Activated T-helper 1 cell treated with anti-CD3 and anti-CD28 coated beads, Interleukin-12 subunit alpha, Interleukin-12 subunit beta, Interleukin-2, Interleukin-4 antibody, amounts not matched to agents 30 ng/mL and 10 ng/mL and 1 ng/mL, durations not matched to agents 14 hours and 24 hours and 36 hours (primary cell): ENCODE results near the gene ISCA1. TPM values are rescaled to one million over a fixed set of nuclear protein-coding genes. Genes with fewer than 3 reads are reported as not detected.
"Not testable (repeated sequence)": the region's sequence is repeated elsewhere in the genome, so short reads cannot be mapped to it uniquely, and the experiment has no call there.

Experiments
- DNase-seq: peaks from one replicate; pipeline ENCODE4 v3.0.0; 2021; ENCODE audit warnings: low spot score
- H3K27ac Mint-ChIP-seq: one replicate; pipeline ENCODE4 v1.8.0; 2021; ENCODE audit warnings: mild to moderate bottlenecking, mixed read lengths
- H3K27me3 Mint-ChIP-seq: one replicate; pipeline ENCODE4 v1.8.0; 2022; ENCODE audit warnings: mild to moderate bottlenecking, moderate library complexity, mixed read lengths; ENCODE audit not compliant: insufficient read depth
- H3K36me3 Mint-ChIP-seq: one replicate; pipeline ENCODE4 v1.8.0; 2021; ENCODE audit warnings: low read depth, mixed read lengths
- H3K4me1 Mint-ChIP-seq: one replicate; pipeline ENCODE4 v1.8.0; 2021; ENCODE audit warnings: low read depth, mixed read lengths
- H3K4me3 Mint-ChIP-seq: one replicate; pipeline ENCODE4 v1.8.0; 2021; ENCODE audit warnings: mild to moderate bottlenecking, moderate library complexity, mixed read lengths
- H3K9me3 Mint-ChIP-seq: one replicate; pipeline ENCODE4 v1.8.0; 2021; ENCODE audit warnings: mixed read lengths
- intact Hi-C: fragments of 100-400 bp; cut with micrococcal nuclease; formaldehyde crosslinking; loops from one replicate; pipeline ENCODE4 v1.15.1; 2024
- total RNA-seq: library from RNA; stranded (reverse); gene quantifications from 2 replicates; pipeline ENCODE4 v1.2.3, GENCODE V29; 2022

Gene ISCA1
- 27.4 and 30.3 TPM in 2 replicates for total RNA-seq

GRCh38 chr9:86282077-86282978 lies at the start of gene ISCA1:
ISCA1 (minus strand) TSS chr9:86282538; CDS start chr9:86282458, 80 bp downstream.
- peaks cover 42% of the 10 kb centered on the region for H3K4me1 Mint-ChIP-seq
- no peaks in the 10 kb centered on the region for H3K27me3 Mint-ChIP-seq

GRCh38 chr9:86330186-86330585 lies 47.8 kb upstream of the ISCA1 start:
- intact Hi-C loops: no loop called here
- no peak overlapping the region for H3K4me3 Mint-ChIP-seq
- H3K36me3 Mint-ChIP-seq: peaks cover 56% of the 10 kb centered on the region
- no peak for DNase-seq
- no peak overlapping the region for H3K27ac Mint-ChIP-seq
- no peaks in the 10 kb centered on the region for H3K27me3 Mint-ChIP-seq
- H3K9me3 Mint-ChIP-seq: no peaks in the 10 kb centered on the region
- H3K4me1 Mint-ChIP-seq: peaks cover 14% of the 10 kb centered on the region

More at GRCh38 chr9:86282077-86282978, at the start of gene ISCA1:
- peak; percentile 91 for DNase-seq
- Mint-ChIP-seq H3K4me3 (peak within 1 kb of the TSS; percentile 89), H3K27ac (peak within 1 kb of the TSS; percentile 96), H3K9me3 (no peaks in the 10 kb centered on the region), H3K36me3 (peaks cover 19% of the 10 kb centered on the region)
- intact Hi-C loops: loop anchor here (1.0 to 5.0 kb wide), 5 partner anchors 54 to 341 kb away; partner anchors contain the start of genes NAA35 and TUT7

GRCh38 chr9:86329649-86330048 lies 47.3 kb upstream of the ISCA1 start:
- peaks cover 55% of the 10 kb centered on the region for H3K36me3 Mint-ChIP-seq
- no peak for DNase-seq
- intact Hi-C loops: no loop called here
- no peak overlapping the region for H3K4me3 Mint-ChIP-seq
- H3K27me3 Mint-ChIP-seq: no peaks in the 10 kb centered on the region
- peaks cover 14% of the 10 kb centered on the region for H3K4me1 Mint-ChIP-seq
- H3K27ac Mint-ChIP-seq: peak overlapping the region; percentile 10
- H3K9me3 Mint-ChIP-seq: no peaks in the 10 kb centered on the region

- Mint-ChIP-seq H3K9me3 (no peaks in the 10 kb centered on the region), H3K4me3 (no peak overlapping the region), H3K27me3 (no peaks in the 10 kb centered on the region), H3K4me1 (peaks cover 20% of the 10 kb centered on the region), H3K27ac (no peak overlapping the region), H3K36me3 (peaks cover 57% of the 10 kb centered on the region)
- intact Hi-C loops: no loop called here
- no peak for DNase-seq
Measured at GRCh38 chr9:86328156-86328555, 45.8 kb upstream of the ISCA1 start.

- H3K4me3 Mint-ChIP-seq: no peak overlapping the region
- intact Hi-C loops: no loop called here
Measured at GRCh38 chr9:86326536-86326935, 44.2 kb upstream of the ISCA1 start.

GRCh38 chr9:86324901-86325300 lies 42.6 kb upstream of the ISCA1 start:
- H3K4me1 Mint-ChIP-seq: peaks cover 23% of the 10 kb centered on the region
- H3K36me3 Mint-ChIP-seq: peaks cover 57% of the 10 kb centered on the region
- no peak overlapping the region for H3K27ac Mint-ChIP-seq

More at GRCh38 chr9:86326536-86326935, 44.2 kb upstream of the ISCA1 start:
- Mint-ChIP-seq H3K36me3 (peaks cover 52% of the 10 kb centered on the region), H3K4me1 (peaks cover 23% of the 10 kb centered on the region), H3K9me3 (no peaks in the 10 kb centered on the region), H3K27me3 (no peaks in the 10 kb centered on the region), H3K27ac (no peak overlapping the region)
- no peak for DNase-seq

GRCh38 chr9:86324308-86324707 lies 42.0 kb upstream of the ISCA1 start:
- Mint-ChIP-seq H3K27me3 (no peaks in the 10 kb centered on the region), H3K9me3 (no peaks in the 10 kb centered on the region), H3K4me1 (peaks cover 18% of the 10 kb centered on the region), H3K4me3 (no peak overlapping the region), H3K27ac (no peak overlapping the region), H3K36me3 (peaks cover 57% of the 10 kb centered on the region)
- intact Hi-C loops: no loop called here
- no peak for DNase-seq

More at GRCh38 chr9:86324901-86325300, 42.6 kb upstream of the ISCA1 start:
- H3K9me3 Mint-ChIP-seq: no peaks in the 10 kb centered on the region
- DNase-seq: no peak
- no peak overlapping the region for H3K4me3 Mint-ChIP-seq
- no peaks in the 10 kb centered on the region for H3K27me3 Mint-ChIP-seq
- intact Hi-C loops: no loop called here

- Mint-ChIP-seq H3K27me3 (no peaks in the 10 kb centered on the region), H3K4me3 (no peak overlapping the region), H3K27ac (peak overlapping the region; percentile 77), H3K9me3 (no peaks in the 10 kb centered on the region), H3K4me1 (peaks cover 18% of the 10 kb centered on the region), H3K36me3 (peaks cover 65% of the 10 kb centered on the region)
- no peak for DNase-seq
- intact Hi-C loops: no loop called here
Measured at GRCh38 chr9:86322973-86323644, 40.8 kb upstream of the ISCA1 start.

GRCh38 chr9:86321373-86321772 lies 39.0 kb upstream of the ISCA1 start:
- Mint-ChIP-seq H3K4me1 (peaks cover 9% of the 10 kb centered on the region), H3K9me3 (no peaks in the 10 kb centered on the region), H3K36me3 (peaks cover 56% of the 10 kb centered on the region), H3K27ac (no peak overlapping the region), H3K27me3 (no peaks in the 10 kb centered on the region), H3K4me3 (no peak overlapping the region)
- DNase-seq: no peak
- intact Hi-C loops: no loop called here

- intact Hi-C loops: loop anchor here (2.0 kb wide), 1 partner anchor 13 kb away; no protein-coding TSS in a partner anchor
- H3K9me3 Mint-ChIP-seq: no peaks in the 10 kb centered on the region
- peaks cover 54% of the 10 kb centered on the region for H3K36me3 Mint-ChIP-seq
- peaks cover 21% of the 10 kb centered on the region for H3K4me1 Mint-ChIP-seq
- H3K27ac Mint-ChIP-seq: no peak overlapping the region
- DNase-seq: no peak
- no peak overlapping the region for H3K4me3 Mint-ChIP-seq
- no peaks in the 10 kb centered on the region for H3K27me3 Mint-ChIP-seq
Measured at GRCh38 chr9:86318187-86318586, 35.8 kb upstream of the ISCA1 start.

GRCh38 chr9:86315078-86315477 lies 32.7 kb upstream of the ISCA1 start:
- no peak for DNase-seq
- Mint-ChIP-seq H3K4me3 (no peak overlapping the region), H3K9me3 (no peaks in the 10 kb centered on the region), H3K36me3 (peaks cover 59% of the 10 kb centered on the region), H3K27ac (no peak overlapping the region), H3K27me3 (no peaks in the 10 kb centered on the region), H3K4me1 (peaks cover 17% of the 10 kb centered on the region)
- intact Hi-C loops: no loop called here

GRCh38 chr9:86312959-86313358 lies 30.6 kb upstream of the ISCA1 start:
- H3K9me3 Mint-ChIP-seq, intact Hi-C loops, H3K4me3 Mint-ChIP-seq, DNase-seq, H3K27me3 Mint-ChIP-seq, H3K27ac Mint-ChIP-seq: not testable (repeated sequence)
- H3K36me3 Mint-ChIP-seq: peaks cover 66% of the 10 kb centered on the region
- H3K4me1 Mint-ChIP-seq: peaks cover 17% of the 10 kb centered on the region

- peaks cover 70% of the 10 kb centered on the region for H3K36me3 Mint-ChIP-seq
- H3K4me1 Mint-ChIP-seq: peaks cover 13% of the 10 kb centered on the region
- no peak overlapping the region for H3K27ac Mint-ChIP-seq
- intact Hi-C loops: no loop called here
- no peak for DNase-seq
- no peaks in the 10 kb centered on the region for H3K27me3 Mint-ChIP-seq
- no peaks in the 10 kb centered on the region for H3K9me3 Mint-ChIP-seq
- no peak overlapping the region for H3K4me3 Mint-ChIP-seq
Measured at GRCh38 chr9:86308687-86309086, 26.3 kb upstream of the ISCA1 start.
